H1 (cell line): ENCODE data around the gene CNNM1. TPM values are rescaled to one million over a fixed set of nuclear protein-coding genes. Genes with fewer than 3 reads are reported as not detected.

Experiments
- MAFK ChIP-seq: IDR thresholded peaks from 2 replicates; pipeline ENCODE4 v1.6.1; 2012; ENCODE audit warnings: low read depth, mild to moderate bottlenecking, improper control_type of control experiment, low read length
- SAP30 ChIP-seq: fragments of 300-600 bp; sonication (generic); IDR thresholded peaks from 2 replicates; pipeline ENCODE4 v1.7.1; 2012; ENCODE audit warnings: low read length, moderate library complexity, mild to moderate bottlenecking, inconsistent platforms; ENCODE audit not compliant: insufficient read depth, insufficient replicate concordance
- polyA plus RNA-seq, 7 experiments: library from polyadenylated mRNA; depleted of rRNA in 3 of 7; stranded (reverse) in 5 of 7; unstranded in 2 of 7; fragments of >200 nt in 5 of 7; fragments of 200-250 nt in 2 of 7; gene quantifications; 1 replicate in 5 of 7; 2 replicates in 1 of 7; 4 replicates in 1 of 7; pipeline versions ENCODE4 v1.2.1 to v1.2.3, GENCODE V29; 2011 to 2013; ENCODE audit warnings: missing spikeins in 2 of 7, mixed read lengths in 2 of 7
- total RNA-seq: library from RNA; stranded (reverse); fragmentation: NEBNext Ultra II Directional; extraction: Animal tissue kit (Norgen Biotek cat#: 25700); gene quantifications from 2 replicates; pipeline ENCODE4 v1.2.1, GENCODE V29; 2021

The CNNM1 gene
- total and polyA plus RNA-seq, 2 of the 8 experiments (the other 6 are each of a cell fraction or from before 2014, with no cell fraction given): 0.74 to 0.92 TPM

GRCh38 chr10:99346247-99346646 lies 17.1 kb downstream of the CNNM1 start (continued):
- no peak for TF ChIP-seq MAFK
- TF ChIP-seq SAP30: no peak
